Mucosa of rectum (tissue), 2 donors: ENCODE data around the gene CEP295NL.
"Not testable (repeated sequence)": the region's sequence is repeated elsewhere in the genome, so short reads cannot be mapped to it uniquely, and the experiment has no call there.

Experiments used
- H3K27ac ChIP-seq, 2 donors: one replicate each; pipeline ENCODE4 v1.7.0; 2013; ENCODE audit warnings: inconsistent platforms in 2 of 2, low read depth in 2 of 2, low read length in 2 of 2
- H3K27me3 ChIP-seq, 2 donors: one replicate each; pipeline ENCODE4 v1.7.0; 2013; ENCODE audit warnings: low read length in 2 of 2; ENCODE audit not compliant: control insufficient read depth in 2 of 2, insufficient read depth in 2 of 2
- H3K36me3 ChIP-seq, 2 donors: one replicate each; pipeline ENCODE4 v1.7.0; 2013; ENCODE audit warnings: low read length in 2 of 2; ENCODE audit not compliant: control insufficient read depth in 2 of 2, insufficient read depth in 2 of 2
- H3K4me1 ChIP-seq, 2 donors: one replicate each; pipeline ENCODE4 v1.7.0; 2013; ENCODE audit warnings: low read length in 2 of 2, mild to moderate bottlenecking in 1 of 2; ENCODE audit not compliant: control insufficient read depth in 2 of 2, insufficient read depth in 2 of 2
- H3K4me3 ChIP-seq, 2 donors: one replicate each; pipeline ENCODE4 v1.7.0; 2013; ENCODE audit warnings: low read length in 2 of 2
- H3K9ac ChIP-seq, 2 donors: one replicate each; pipeline ENCODE4 v1.7.0; 2013; ENCODE audit warnings: low read length in 2 of 2, low read depth in 1 of 2, mild to moderate bottlenecking in 1 of 2
- H3K9me3 ChIP-seq, 2 donors: one replicate each; pipeline ENCODE4 v1.7.0; 2013; ENCODE audit warnings: low read length in 2 of 2; ENCODE audit not compliant: control insufficient read depth in 2 of 2
- donor health status: healthy.
- donor health status: Normal muscosa, but diverticular disease.

The CEP295NL gene

GRCh38 chr17:78895322-78895721 lies 7.7 kb downstream of the CEP295NL start:
- Histone ChIP-seq H3K4me3 (no peak overlapping the region), H3K27ac (no peak overlapping the region), H3K9ac (no peak overlapping the region), H3K4me1 (peaks cover 10 to 24% of the 10 kb centered on the region in 2 donors), H3K36me3 (no peaks in the 10 kb centered on the region), H3K27me3 (no peaks in the 10 kb centered on the region), H3K9me3 (no peaks in the 10 kb centered on the region)

- H3K9me3 ChIP-seq, result no peaks in the 10 kb centered on the region
- no peaks in the 10 kb centered on the region for H3K27me3 ChIP-seq
- H3K4me1 ChIP-seq, result peaks cover 10 to 24% of the 10 kb centered on the region in 2 donors
- H3K4me3 ChIP-seq, result no peak overlapping the region
- H3K27ac ChIP-seq, result no peak overlapping the region
- no peaks in the 10 kb centered on the region for H3K36me3 ChIP-seq
- no peak overlapping the region for H3K9ac ChIP-seq
Measured at GRCh38 chr17:78893684-78894083, 9.3 kb downstream of the CEP295NL start.

DNA sequence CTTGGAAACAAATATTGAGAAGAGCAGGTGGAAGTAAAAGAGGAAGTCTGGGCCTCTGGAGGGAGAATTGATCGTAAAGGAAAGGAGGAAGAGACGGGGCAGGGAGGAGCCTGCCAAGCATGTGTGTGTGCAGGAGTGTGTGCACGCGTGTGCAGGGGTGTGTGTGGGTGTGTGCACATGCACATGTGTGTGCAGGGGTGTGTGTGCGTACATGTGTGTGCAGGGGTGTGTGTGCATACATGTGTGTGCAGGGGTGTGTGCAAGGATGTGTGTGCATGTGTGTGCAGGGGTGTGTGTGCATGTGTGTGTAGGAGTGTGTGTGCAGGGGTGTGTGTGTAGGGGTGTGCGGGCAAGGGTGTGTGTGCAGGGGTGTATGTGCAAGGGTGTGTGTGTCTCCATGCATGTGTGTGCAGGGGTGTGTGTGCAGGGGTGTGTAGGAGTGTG lies 10.0 kb downstream of the CEP295NL start:
- no peaks in the 10 kb centered on the region for H3K36me3 ChIP-seq
- no peak overlapping the region for H3K9ac ChIP-seq

GRCh38 chr17:78892520-78892919 lies 10.5 kb downstream of the CEP295NL start:
- no peak overlapping the region for H3K4me3 ChIP-seq
- H3K4me1 ChIP-seq, result peaks cover 10 to 24% of the 10 kb centered on the region in 2 donors

More for the DNA sequence above, 10.0 kb downstream of the CEP295NL start:
- Histone ChIP-seq H3K4me1 (peaks cover 10 to 24% of the 10 kb centered on the region in 2 donors), H3K4me3 (no peak overlapping the region), H3K27ac (no peak overlapping the region), H3K27me3 (no peaks in the 10 kb centered on the region), H3K9me3 (no peaks in the 10 kb centered on the region)

GRCh38 chr17:78892062-78892456 lies 10.9 kb downstream of the CEP295NL start:
- no peaks in the 10 kb centered on the region for H3K36me3 ChIP-seq
- H3K9ac ChIP-seq, result no peak overlapping the region
- H3K4me1 ChIP-seq, result peaks cover 10 to 24% of the 10 kb centered on the region in 2 donors
- no peaks in the 10 kb centered on the region for H3K9me3 ChIP-seq
- peak overlapping the region; percentile 20 to 58 for H3K27ac ChIP-seq
- no peak overlapping the region for H3K4me3 ChIP-seq
- no peaks in the 10 kb centered on the region for H3K27me3 ChIP-seq

More at GRCh38 chr17:78892520-78892919, 10.5 kb downstream of the CEP295NL start:
- Histone ChIP-seq H3K27ac (no peak overlapping the region), H3K9me3 (no peaks in the 10 kb centered on the region), H3K36me3 (no peaks in the 10 kb centered on the region), H3K9ac (no peak overlapping the region), H3K27me3 (no peaks in the 10 kb centered on the region)

- peaks cover 10 to 21% of the 10 kb centered on the region in 2 donors for H3K4me1 ChIP-seq
Measured at GRCh38 chr17:78891406-78892061, 11.5 kb downstream of the CEP295NL start.

GRCh38 chr17:78890498-78890897 lies 12.5 kb downstream of the CEP295NL start:
- Histone ChIP-seq H3K27ac (peak overlapping the region; percentile 50 to 58), H3K9me3 (no peaks in the 10 kb centered on the region), H3K9ac (no peak overlapping the region), H3K36me3 (no peaks in the 10 kb centered on the region), H3K4me3 (peak overlapping the region in 1 of 2 donors; percentile 28), H3K27me3 (no peaks in the 10 kb centered on the region), H3K4me1 (peaks cover 6 to 21% of the 10 kb centered on the region in 2 donors)

More at GRCh38 chr17:78891406-78892061, 11.5 kb downstream of the CEP295NL start:
- Histone ChIP-seq H3K27me3 (no peaks in the 10 kb centered on the region), H3K27ac (peak overlapping the region; percentile 32 to 58), H3K4me3 (no peak overlapping the region), H3K9ac (no peak overlapping the region), H3K36me3 (no peaks in the 10 kb centered on the region), H3K9me3 (no peaks in the 10 kb centered on the region)

DNA sequence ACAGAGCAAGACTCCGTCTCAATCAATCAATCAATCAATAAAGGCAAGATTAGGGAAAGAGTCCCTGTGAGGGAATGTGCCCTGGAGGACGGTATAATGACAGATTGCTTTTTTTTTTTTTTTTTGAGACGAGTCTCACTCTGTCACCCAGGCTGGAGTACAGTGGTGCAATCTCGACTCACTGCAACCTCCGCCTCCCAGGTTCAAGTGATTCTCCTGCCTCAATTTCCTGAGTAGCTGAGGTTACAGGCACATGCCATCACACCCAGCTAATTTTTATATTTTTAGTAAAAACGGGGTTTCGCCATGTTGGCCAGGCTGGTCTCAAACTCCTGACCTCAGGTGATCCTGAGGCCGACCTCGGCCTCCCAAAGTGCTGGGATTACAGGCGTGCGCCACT lies 12.9 kb downstream of the CEP295NL start:
- peak overlapping the region; percentile 50 to 58 for H3K27ac ChIP-seq
- not testable (repeated sequence) for H3K9ac ChIP-seq, H3K27me3 ChIP-seq, H3K9me3 ChIP-seq, H3K4me3 ChIP-seq, H3K36me3 ChIP-seq
- H3K4me1 ChIP-seq, result peaks cover 3 to 23% of the 10 kb centered on the region in 2 donors

DNA sequence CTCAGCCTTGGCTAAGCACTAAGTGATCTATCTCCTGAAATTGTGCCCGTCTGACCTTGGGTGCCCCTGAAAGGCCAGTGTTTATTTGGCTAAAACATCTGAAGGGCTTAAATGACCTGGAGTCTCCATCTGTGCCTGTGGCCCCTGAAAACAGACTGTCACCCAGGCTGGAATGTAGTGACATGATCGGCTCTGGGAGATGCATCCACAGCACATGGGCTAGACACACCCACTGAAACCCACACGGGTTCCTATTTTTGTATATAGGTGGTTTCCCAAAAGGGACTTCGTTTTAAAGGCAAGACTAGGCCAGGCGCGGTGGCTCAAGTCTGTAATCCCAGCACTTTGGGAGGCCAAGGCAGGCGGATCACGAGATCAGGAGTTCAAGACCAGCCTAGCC lies 13.5 kb downstream of the CEP295NL start:
- Histone ChIP-seq H3K27ac (peak overlapping the region; percentile 50 to 58), H3K36me3 (no peaks in the 10 kb centered on the region), H3K9ac (no peak overlapping the region), H3K4me3 (peak overlapping the region in 1 of 2 donors; percentile 58), H3K27me3 (no peaks in the 10 kb centered on the region), H3K4me1 (peaks cover 9 to 23% of the 10 kb centered on the region in 2 donors), H3K9me3 (no peaks in the 10 kb centered on the region)

- Histone ChIP-seq H3K4me1 (peaks cover 14 to 28% of the 10 kb centered on the region in 2 donors), H3K36me3 (no peaks in the 10 kb centered on the region), H3K4me3 (peak overlapping the region in 1 of 2 donors; percentile 58), H3K27me3 (no peaks in the 10 kb centered on the region), H3K27ac (peak overlapping the region; percentile 28 to 58), H3K9ac (no peak overlapping the region), H3K9me3 (no peaks in the 10 kb centered on the region)
Measured at GRCh38 chr17:78888941-78889518, 14.0 kb downstream of the CEP295NL start.
